GM19099 (cell line): ENCODE data around the gene METRNL.

Source experiments
- POLR2A ChIP-seq: IDR thresholded peaks from 3 replicates; pipeline ENCODE4 v1.6.1; 2011; ENCODE audit warnings: low read depth; ENCODE audit not compliant: insufficient read length; ENCODE audit errors: extremely low read depth

The METRNL gene

GRCh38 chr17:83082909-83083367, 3.5 kb downstream of the METRNL start:
- TF ChIP-seq POLR2A: no peak

GRCh38 chr17:83083368-83084201, 4.2 kb downstream of the METRNL start:
- TF ChIP-seq POLR2A: no peak

- no peak for TF ChIP-seq POLR2A
Measured at GRCh38 chr17:83084214-83084613, 4.8 kb downstream of the METRNL start.

- no peak for TF ChIP-seq POLR2A
Measured at GRCh38 chr17:83084621-83085056, 5.2 kb downstream of the METRNL start.

- no peak for TF ChIP-seq POLR2A
Measured at GRCh38 chr17:83085103-83085502, 5.7 kb downstream of the METRNL start.

- no peak for TF ChIP-seq POLR2A
Measured at GRCh38 chr17:83085526-83086198, 6.3 kb downstream of the METRNL start.

- no peak for TF ChIP-seq POLR2A
Measured at GRCh38 chr17:83086199-83086880, 6.9 kb downstream of the METRNL start.

GRCh38 chr17:83086907-83087787, 7.7 kb downstream of the METRNL start:
- TF ChIP-seq POLR2A: no peak

GRCh38 chr17:83087788-83088360, 8.5 kb downstream of the METRNL start:
- no peak for TF ChIP-seq POLR2A

- no peak for TF ChIP-seq POLR2A
Measured at GRCh38 chr17:83088451-83088850, 9.0 kb downstream of the METRNL start.

GRCh38 chr17:83088909-83089308, 9.5 kb downstream of the METRNL start:
- TF ChIP-seq POLR2A: no peak

GRCh38 chr17:83089328-83090132, 10.1 kb downstream of the METRNL start:
- no peak for TF ChIP-seq POLR2A

- TF ChIP-seq POLR2A: no peak
Measured at GRCh38 chr17:83090444-83091256, 11.2 kb downstream of the METRNL start.
